SK-N-SH (cell line): ENCODE data around the gene CEP295NL. TPM values are rescaled to one million over a fixed set of nuclear protein-coding genes. Genes with fewer than 3 reads are reported as not detected.

Experiments
- CTCF ChIA-PET: fragments of 300-600, 350-600 bp; formaldehyde crosslinking; extraction: SDS; loops from one replicate; lab custom pipeline; 2021; lab: Yijun Ruan, JAX
- POLR2A ChIA-PET: fragments of 350-600 bp; sonication (Branson Sonifier 250); formaldehyde crosslinking; extraction: SDS; loops from one replicate; lab custom pipeline; 2020; ENCODE audit warnings: antibody characterized with exemption, inconsistent platforms; lab: Yijun Ruan, JAX
- DNase-seq: peaks from one replicate; pipeline ENCODE4 v3.0.0; 2012
- H2AFZ ChIP-seq: fragments of 200-600 bp; sonication (generic); 2 replicates; pipeline ENCODE4 v1.8.1; 2016; ENCODE audit warnings: antibody characterized with exemption, mild to moderate bottlenecking, low read depth
- H3F3A ChIP-seq: fragments of 200-600 bp; sonication (generic); replicated peaks from 2 replicates; pipeline ENCODE3; 2016; ENCODE audit warnings: antibody characterized with exemption, mild to moderate bottlenecking; ENCODE audit not compliant: insufficient read depth
- H3K27ac ChIP-seq, 2 experiments: fragments of 200-500 bp in 1 of 2; fragments of 200-600 bp in 1 of 2; sonication (Bioruptor generic) in 1 of 2; sonication (generic), shearing (Covaris generic) in 1 of 2; 2 replicates each; pipeline versions ENCODE4 v1.5.1 to v1.6.1; 2014 to 2016; ENCODE audit warnings: low read depth in 2 of 2, inconsistent platforms in 1 of 2, low read length in 1 of 2, mild to moderate bottlenecking in 1 of 2, mixed read lengths in 1 of 2
- H3K27me3 ChIP-seq: fragments of 200-600 bp; sonication (generic), shearing (Covaris generic); 2 replicates; pipeline ENCODE4 v1.6.1; 2016; ENCODE audit warnings: mixed run types; ENCODE audit not compliant: insufficient read depth
- H3K36me3 ChIP-seq, 2 experiments: fragments of 200-500 bp in 1 of 2; fragments of 200-600 bp in 1 of 2; sonication (Bioruptor generic) in 1 of 2; sonication (generic) in 1 of 2; replicated peaks in 1 of 2; 2 replicates each; pipeline versions ENCODE3 to v1.5.1; 2014 to 2016; ENCODE audit warnings: low read length in 1 of 2, mild to moderate bottlenecking in 1 of 2; ENCODE audit not compliant: insufficient read depth in 2 of 2, control insufficient read depth in 1 of 2
- H3K4me1 ChIP-seq, 2 experiments: fragments of 200-500 bp in 1 of 2; fragments of 200-600 bp in 1 of 2; sonication (Bioruptor generic) in 1 of 2; sonication (generic), shearing (Covaris generic) in 1 of 2; 2 replicates each; pipeline versions ENCODE4 v1.5.1 to v1.6.1; 2014 to 2016; ENCODE audit warnings: low read depth in 1 of 2, low read length in 1 of 2, mixed run types in 1 of 2; ENCODE audit not compliant: insufficient read depth in 2 of 2, control insufficient read depth in 1 of 2
- H3K4me2 ChIP-seq: fragments of 200-600 bp; sonication (generic), shearing (Covaris generic); 2 replicates; pipeline ENCODE4 v1.6.1; 2017; ENCODE audit warnings: mixed run types
- H3K4me3 ChIP-seq, 2 experiments: fragments of 200-500 bp in 1 of 2; fragments of 200-600 bp in 1 of 2; sonication (Bioruptor generic) in 1 of 2; sonication (generic), shearing (Covaris generic) in 1 of 2; 2 replicates each; pipeline versions ENCODE4 v1.5.1 to v1.8.1; 2014 to 2016; ENCODE audit warnings: low read depth in 2 of 2, inconsistent platforms in 1 of 2, low read length in 1 of 2, mild to moderate bottlenecking in 1 of 2, mixed read lengths in 1 of 2, moderate library complexity in 1 of 2
- H3K79me2 ChIP-seq: fragments of 200-600 bp; sonication (generic); 2 replicates; pipeline ENCODE4 v1.8.1; 2017; ENCODE audit warnings: mild to moderate bottlenecking; ENCODE audit not compliant: insufficient read depth
- H3K9ac ChIP-seq: fragments of 200-600 bp; sonication (generic); 2 replicates; pipeline ENCODE4 v1.6.1; 2017; ENCODE audit warnings: mixed run types
- H3K9me2 ChIP-seq: fragments of 200-600 bp; sonication (generic); 2 replicates; pipeline ENCODE4 v1.6.1; 2017; ENCODE audit warnings: mixed run types
- H3K9me3 ChIP-seq: fragments of 200-600 bp; sonication (generic); 2 replicates; pipeline ENCODE4 v1.6.1; 2017; ENCODE audit warnings: mixed run types, mild to moderate bottlenecking, moderate library complexity
- H4K20me1 ChIP-seq: fragments of 200-600 bp; sonication (generic); 2 replicates; pipeline ENCODE4 v1.6.1; 2017; ENCODE audit warnings: mild to moderate bottlenecking, mixed run types; ENCODE audit not compliant: insufficient read depth
- CHD2 ChIP-seq: fragments of 150-350 bp; IDR thresholded peaks from 2 replicates; pipeline ENCODE4 v1.6.1; 2018; ENCODE audit warnings: low read length; ENCODE audit not compliant: partially characterized antibody
- ELF1 ChIP-seq: IDR thresholded peaks from 2 replicates; pipeline ENCODE4 v1.4.0; 2012
- EP300 ChIP-seq, 2 experiments: IDR thresholded peaks; 2 replicates each; pipeline versions ENCODE4 v1.4.0 to v1.6.1; 2012; ENCODE audit warnings: borderline replicate concordance in 1 of 2, low read depth in 1 of 2, low read length in 1 of 2
- EZH2phosphoT487 ChIP-seq: fragments of 200-600 bp; sonication (generic); IDR thresholded peaks from 2 replicates; pipeline ENCODE4 v1.6.1; 2017; ENCODE audit warnings: low read depth, mixed run types, mild to moderate bottlenecking, antibody characterized with exemption, moderate library complexity, borderline replicate concordance
- GABPA ChIP-seq: IDR thresholded peaks from 2 replicates; pipeline ENCODE4 v1.4.0; 2012; ENCODE audit warnings: low read depth, mild to moderate bottlenecking
- GATA2 ChIP-seq: sonication (generic); formaldehyde crosslinking; IDR thresholded peaks from 2 replicates; pipeline ENCODE4 v1.5.0; 2020; ENCODE audit warnings: mild to moderate bottlenecking, missing genetic modification reagents
- MEF2A ChIP-seq: IDR thresholded peaks from 2 replicates; pipeline ENCODE4 v1.4.0; 2012; ENCODE audit warnings: low read depth, borderline replicate concordance
- NRF1 ChIP-seq: IDR thresholded peaks from 2 replicates; pipeline ENCODE4 v1.6.1; 2012; ENCODE audit warnings: low read depth, mild to moderate bottlenecking, low read length
- POLR2AphosphoS5 ChIP-seq: IDR thresholded peaks from 2 replicates; pipeline ENCODE4 v1.6.1; 2012; ENCODE audit warnings: low read depth, low read length
- RFX5 ChIP-seq: IDR thresholded peaks from 2 replicates; pipeline ENCODE4 v1.6.1; 2012; ENCODE audit warnings: mild to moderate bottlenecking, improper control_type of control experiment, low read length
- SIN3A ChIP-seq: IDR thresholded peaks from 2 replicates; pipeline ENCODE4 v1.6.1; 2012; ENCODE audit warnings: low read depth, mild to moderate bottlenecking, low read length, moderate library complexity, borderline replicate concordance
- TEAD4 ChIP-seq: IDR thresholded peaks from 2 replicates; pipeline ENCODE4 v1.4.0; 2012; ENCODE audit warnings: mild to moderate bottlenecking, borderline replicate concordance; ENCODE audit not compliant: insufficient read depth
- YY1 ChIP-seq: IDR thresholded peaks from 2 replicates; pipeline ENCODE4 v1.4.0; 2012; ENCODE audit warnings: low read depth, mild to moderate bottlenecking
- WGBS: methylation state at CpG from one replicate; pipeline ENCODE4 v1.1.6; 2017; ENCODE audit warnings: low lambda C conversion rate; 5-methylcytosine and 5-hydroxymethylcytosine counted together
- polyA plus RNA-seq, 3 experiments: library from polyadenylated mRNA; depleted of rRNA; stranded (reverse); fragments of >200 nt; gene quantifications; 2 replicates each; pipeline ENCODE4 v1.2.3, GENCODE V29; 2012
- TF ChIP-seq, protein P1 (sequence below): IDR thresholded peaks from 2 replicates; pipeline ENCODE4 v1.4.0; 2012; ENCODE audit warnings: low read depth, borderline replicate concordance
- TF ChIP-seq, protein P2 (sequence below): IDR thresholded peaks from 2 replicates; pipeline ENCODE4 v1.4.0; 2012; ENCODE audit warnings: low read depth
- TF ChIP-seq, protein P3 (sequence below): fragments of 150-350 bp; IDR thresholded peaks from 2 replicates; pipeline ENCODE4 v1.6.1; 2016; ENCODE audit warnings: mild to moderate bottlenecking, low read depth, low read length

Gene CEP295NL
- polyA plus RNA-seq, 1 of the 3 experiments (the other 2 are of a cell fraction) = 0.35 TPM

DNA sequence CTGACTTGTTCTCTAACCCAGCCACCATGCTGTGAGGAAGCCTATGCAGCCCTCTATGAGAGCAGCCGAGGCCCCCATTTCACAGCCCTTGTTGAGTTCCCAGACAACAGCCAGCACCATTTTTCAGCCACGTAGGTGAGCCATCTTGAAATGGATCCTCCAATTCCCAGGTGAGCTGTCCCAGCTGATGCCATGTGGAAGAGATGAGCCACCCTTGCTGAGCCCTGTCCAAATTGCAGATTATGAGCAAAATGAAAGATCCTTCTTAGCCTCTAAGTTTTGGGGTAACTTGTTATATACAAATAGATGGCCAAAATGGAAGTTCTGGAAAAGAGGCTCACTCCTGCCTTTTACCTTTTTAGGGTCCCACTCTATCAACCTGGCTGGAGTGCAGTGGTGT lies 47.9 kb upstream of the CEP295NL start:
- TF ChIP-seq NRF1 = no peak
- TF ChIP-seq GABPA = no peak
- TF ChIP-seq YY1 = no peak
- no peak for TF ChIP-seq RFX5
- TF ChIP-seq, protein P1, sequence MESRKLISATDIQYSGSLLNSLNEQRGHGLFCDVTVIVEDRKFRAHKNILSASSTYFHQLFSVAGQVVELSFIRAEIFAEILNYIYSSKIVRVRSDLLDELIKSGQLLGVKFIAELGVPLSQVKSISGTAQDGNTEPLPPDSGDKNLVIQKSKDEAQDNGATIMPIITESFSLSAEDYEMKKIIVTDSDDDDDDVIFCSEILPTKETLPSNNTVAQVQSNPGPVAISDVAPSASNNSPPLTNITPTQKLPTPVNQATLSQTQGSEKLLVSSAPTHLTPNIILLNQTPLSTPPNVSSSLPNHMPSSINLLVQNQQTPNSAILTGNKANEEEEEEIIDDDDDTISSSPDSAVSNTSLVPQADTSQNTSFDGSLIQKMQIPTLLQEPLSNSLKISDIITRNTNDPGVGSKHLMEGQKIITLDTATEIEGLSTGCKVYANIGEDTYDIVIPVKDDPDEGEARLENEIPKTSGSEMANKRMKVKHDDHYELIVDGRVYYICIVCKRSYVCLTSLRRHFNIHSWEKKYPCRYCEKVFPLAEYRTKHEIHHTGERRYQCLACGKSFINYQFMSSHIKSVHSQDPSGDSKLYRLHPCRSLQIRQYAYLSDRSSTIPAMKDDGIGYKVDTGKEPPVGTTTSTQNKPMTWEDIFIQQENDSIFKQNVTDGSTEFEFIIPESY = no peak
- TF ChIP-seq, protein P2, sequence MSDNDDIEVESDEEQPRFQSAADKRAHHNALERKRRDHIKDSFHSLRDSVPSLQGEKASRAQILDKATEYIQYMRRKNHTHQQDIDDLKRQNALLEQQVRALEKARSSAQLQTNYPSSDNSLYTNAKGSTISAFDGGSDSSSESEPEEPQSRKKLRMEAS = no peak
- no peak for TF ChIP-seq ELF1
- H3K27me3 ChIP-seq = no peaks in the 10 kb centered on the region
- H3K36me3 ChIP-seq = no peaks in the 10 kb centered on the region
- H2AFZ ChIP-seq = no peak overlapping the region
- no peaks in the 10 kb centered on the region for H4K20me1 ChIP-seq
- H3K4me1 ChIP-seq = peaks cover 0 to 9% of the 10 kb centered on the region in 2 experiments; a peak in 1 of 4 replicates
- DNase-seq = no peak
- 57% methylated on average over 2 of the region's 2 CpGs for WGBS
- ChIA-PET POLR2A (no interaction called here), CTCF (interaction anchor here (1.2 to 18.4 kb wide), 2 partner anchors 25 to 77 kb away, joined by 3 to 194 read pairs; partner anchors contain the start of gene LGALS3BP)
- H3K27ac ChIP-seq = no peak overlapping the region
- no peak overlapping the region for H3K4me2 ChIP-seq
- no peak overlapping the region for H3K9ac ChIP-seq
- H3K79me2 ChIP-seq = no peaks in the 10 kb centered on the region
- no peak overlapping the region for H3K4me3 ChIP-seq
- H3F3A ChIP-seq = peaks cover 4% of the 10 kb centered on the region
- H3K9me2 ChIP-seq = no peaks in the 10 kb centered on the region
- H3K9me3 ChIP-seq = no peaks in the 10 kb centered on the region

DNA sequence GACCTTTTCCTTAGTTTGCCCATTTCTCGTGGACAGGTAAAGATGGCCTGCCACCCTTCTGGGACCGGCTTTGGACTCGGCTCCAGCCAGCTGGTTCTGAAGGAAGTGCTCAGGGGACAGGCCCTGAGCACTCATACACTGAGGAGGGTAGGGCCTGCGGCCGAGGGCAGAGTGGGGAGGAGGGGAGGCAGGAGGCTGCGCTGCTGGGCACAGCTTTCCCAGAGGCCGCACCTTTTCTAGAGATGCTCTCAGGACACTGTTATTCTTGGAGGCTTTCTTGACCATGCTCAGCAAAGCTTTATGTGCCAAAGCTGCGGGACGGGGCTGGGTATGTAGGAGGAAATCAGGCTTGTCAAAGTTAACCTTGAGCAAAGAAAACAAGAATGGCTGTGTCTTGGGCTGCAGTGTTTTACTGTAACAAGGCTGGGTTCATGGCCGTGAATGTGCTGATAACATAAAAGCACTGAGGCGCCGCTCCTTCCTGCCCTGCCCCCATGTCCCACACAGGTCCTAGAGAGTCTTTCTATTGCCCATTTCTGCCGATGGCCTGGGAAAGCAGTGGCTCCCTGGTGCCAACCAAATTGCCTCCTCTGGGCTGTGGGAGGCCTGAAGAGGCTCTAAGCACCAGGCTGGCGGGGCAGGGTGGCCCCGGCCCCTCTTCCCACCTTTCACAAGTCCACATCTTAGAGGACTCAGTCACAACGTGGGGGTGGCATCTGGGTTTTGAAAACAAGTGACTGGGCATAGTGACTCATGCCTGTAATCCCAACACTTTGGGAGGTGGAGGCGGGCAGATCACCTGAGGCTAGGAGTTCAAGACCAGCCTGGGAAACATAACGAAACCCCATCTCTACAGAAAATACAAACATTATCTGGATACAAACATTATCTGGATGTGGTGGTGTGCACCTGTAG lies 44.5 kb upstream of the CEP295NL start:
- Histone ChIP-seq H3K36me3 (no peaks in the 10 kb centered on the region), H3K9me2 (no peaks in the 10 kb centered on the region), H3K4me3 (no peak overlapping the region), H4K20me1 (no peaks in the 10 kb centered on the region), H3K79me2 (no peaks in the 10 kb centered on the region), H3K9me3 (no peaks in the 10 kb centered on the region), H3K27me3 (no peaks in the 10 kb centered on the region), H3F3A (peaks cover 4% of the 10 kb centered on the region), H3K27ac (no peak overlapping the region), H3K9ac (no peak overlapping the region), H3K4me1 (no peaks in the 10 kb centered on the region), H2AFZ (no peak overlapping the region), H3K4me2 (no peak overlapping the region)
- WGBS = 85% methylated on average over 18 of the region's 18 CpGs
- TF ChIP-seq MEF2A (no peak), POLR2AphosphoS5 (no peak), GABPA (no peak), TEAD4 (no peak), CHD2 (no peak), EZH2phosphoT487 (no peak), ELF1 (no peak), GATA2 (no peak), NRF1 (no peak), SIN3A (no peak), EP300 (IDR thresholded peaks at IDR 0.05; ENCODE audit: borderline replicate concordance in 1 of 2, low read depth in 1 of 2, low read length in 1 of 2) (no peak)
- TF ChIP-seq, protein P3, sequence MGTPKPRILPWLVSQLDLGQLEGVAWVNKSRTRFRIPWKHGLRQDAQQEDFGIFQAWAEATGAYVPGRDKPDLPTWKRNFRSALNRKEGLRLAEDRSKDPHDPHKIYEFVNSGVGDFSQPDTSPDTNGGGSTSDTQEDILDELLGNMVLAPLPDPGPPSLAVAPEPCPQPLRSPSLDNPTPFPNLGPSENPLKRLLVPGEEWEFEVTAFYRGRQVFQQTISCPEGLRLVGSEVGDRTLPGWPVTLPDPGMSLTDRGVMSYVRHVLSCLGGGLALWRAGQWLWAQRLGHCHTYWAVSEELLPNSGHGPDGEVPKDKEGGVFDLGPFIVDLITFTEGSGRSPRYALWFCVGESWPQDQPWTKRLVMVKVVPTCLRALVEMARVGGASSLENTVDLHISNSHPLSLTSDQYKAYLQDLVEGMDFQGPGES = no peak
- peak; percentile 15 for DNase-seq
- ChIA-PET POLR2A (interaction anchor here (0.7 kb wide), 1 partner anchor 18 kb away, joined by 3 read pairs; no protein-coding TSS in a partner anchor), CTCF (interaction anchor here (1.0 to 2.8 kb wide), 5 partner anchors 13 to 237 kb away, joined by 3 to 12 read pairs (median 4); no protein-coding TSS in a partner anchor)
